WTC11 (cell line): Measurements from ENCODE around the gene ANP32B. TPM values are rescaled to one million over a fixed set of nuclear protein-coding genes. Genes with fewer than 3 reads are reported as not detected.
"Not testable (repeated sequence)": the region's sequence is repeated elsewhere in the genome, so short reads cannot be mapped to it uniquely, and the experiment has no call there.

Experiments used
- ATAC-seq: fragments of 200-7000 bp; cut with Tn5 transposase; 2 replicates; pipeline ENCODE4 v1.10.0; 2021; ENCODE audit warnings: mild to moderate bottlenecking, moderate library complexity
- CTCF ChIA-PET: fragments of 300-600 bp; sonication (Branson Sonifier 250); formaldehyde crosslinking; loops from one replicate; lab custom pipeline; 2021; ENCODE audit warnings: antibody characterized with exemption; lab: Charles Lee
- POLR2A ChIA-PET: fragments of 350-600 bp; sonication (Branson Sonifier 250); formaldehyde crosslinking; loops from one replicate; lab custom pipeline; 2021; ENCODE audit warnings: antibody characterized with exemption; lab: Charles Lee
- DNase-seq: peaks from one replicate; pipeline ENCODE4 v3.0.0; 2021; ENCODE audit warnings: low spot score
- H3K27ac Mint-ChIP-seq: 2 replicates; pipeline ENCODE4 v1.8.0; 2021; ENCODE audit warnings: mixed read lengths
- H3K27me3 Mint-ChIP-seq: 2 replicates; pipeline ENCODE4 v1.8.0; 2021; ENCODE audit warnings: low read depth, mild to moderate bottlenecking, moderate library complexity, mixed read lengths
- H3K36me3 Mint-ChIP-seq: 2 replicates; pipeline ENCODE4 v1.8.0; 2021; ENCODE audit warnings: mixed read lengths
- H3K4me1 Mint-ChIP-seq: 2 replicates; pipeline ENCODE4 v1.8.0; 2022; ENCODE audit warnings: mixed read lengths
- H3K4me3 Mint-ChIP-seq: 2 replicates; pipeline ENCODE4 v1.8.0; 2021; ENCODE audit warnings: mild to moderate bottlenecking, moderate library complexity, mixed read lengths
- H3K9me3 Mint-ChIP-seq: 2 replicates; pipeline ENCODE4 v1.8.0; 2021; ENCODE audit warnings: mixed read lengths
- FOXK1 ChIP-seq: sonication (generic); formaldehyde crosslinking; IDR thresholded peaks from 2 replicates; pipeline ENCODE4 v1.8.0; 2022; ENCODE audit warnings: mild to moderate bottlenecking, moderate library complexity, missing genetic modification reagents
- FOXP1 ChIP-seq: sonication (generic); formaldehyde crosslinking; IDR thresholded peaks from 2 replicates; pipeline ENCODE4 v1.8.0; 2022; ENCODE audit warnings: missing genetic modification reagents, mild to moderate bottlenecking, moderate library complexity, borderline replicate concordance
- GTF2I ChIP-seq: fragments of 250-450 bp; sonication (Bioruptor Pico); conservative IDR thresholded peaks from 2 replicates; pipeline ENCODE4 v1.4.0; 2021; ENCODE audit warnings: mild to moderate bottlenecking
- JAZF1 ChIP-seq: fragments of 250-450 bp; sonication (Bioruptor Pico); IDR thresholded peaks from 2 replicates; pipeline ENCODE4 v1.9.0; 2021; ENCODE audit warnings: moderate library complexity, mild to moderate bottlenecking, inconsistent platforms
- JUN ChIP-seq: sonication (generic); formaldehyde crosslinking; IDR thresholded peaks from 2 replicates; pipeline ENCODE4 v1.8.0; 2023; ENCODE audit warnings: mild to moderate bottlenecking, missing genetic modification reagents
- MXD4 ChIP-seq: fragments of 250-450 bp; sonication (Bioruptor Pico); IDR thresholded peaks from 2 replicates; pipeline ENCODE4 v1.8.0; 2021; ENCODE audit warnings: mild to moderate bottlenecking, moderate library complexity, borderline replicate concordance
- NR2C2 ChIP-seq: sonication (generic); formaldehyde crosslinking; IDR thresholded peaks from 2 replicates; pipeline ENCODE4 v1.8.0; 2022; ENCODE audit warnings: mild to moderate bottlenecking, missing genetic modification reagents
- RELA ChIP-seq: sonication (generic); formaldehyde crosslinking; IDR thresholded peaks from 2 replicates; pipeline ENCODE4 v1.8.1; 2022; ENCODE audit warnings: missing genetic modification reagents, mild to moderate bottlenecking, borderline replicate concordance
- SMAD4 ChIP-seq: sonication (generic); formaldehyde crosslinking; IDR thresholded peaks from 2 replicates; pipeline ENCODE4 v1.8.0; 2022; ENCODE audit warnings: mild to moderate bottlenecking, missing genetic modification reagents
- TCF7 ChIP-seq: sonication (generic); formaldehyde crosslinking; IDR thresholded peaks from 2 replicates; pipeline ENCODE4 v1.8.0; 2022; ENCODE audit warnings: mild to moderate bottlenecking, low read depth, missing genetic modification reagents, moderate library complexity
- TEAD1 ChIP-seq: sonication (generic); formaldehyde crosslinking; IDR thresholded peaks from 2 replicates; pipeline ENCODE4 v1.8.0; 2022; ENCODE audit warnings: mild to moderate bottlenecking, missing genetic modification reagents
- TEAD4 ChIP-seq: sonication (generic); formaldehyde crosslinking; IDR thresholded peaks from 2 replicates; pipeline ENCODE4 v1.8.0; 2022; ENCODE audit warnings: mild to moderate bottlenecking, missing genetic modification reagents
- ZBTB21 ChIP-seq: sonication (generic); formaldehyde crosslinking; IDR thresholded peaks from 2 replicates; pipeline ENCODE4 v1.8.1; 2023; ENCODE audit warnings: mild to moderate bottlenecking, missing genetic modification reagents, borderline replicate concordance
- ZNF138 ChIP-seq: sonication (generic); formaldehyde crosslinking; conservative IDR thresholded peaks from 2 replicates; pipeline ENCODE4 v1.8.1; 2022; ENCODE audit warnings: mild to moderate bottlenecking, moderate library complexity, missing genetic modification reagents
- ZNF317 ChIP-seq: sonication (generic); formaldehyde crosslinking; IDR thresholded peaks from 2 replicates; pipeline ENCODE4 v1.8.1; 2023; ENCODE audit warnings: low read depth, mild to moderate bottlenecking, moderate library complexity, missing genetic modification reagents, borderline replicate concordance
- ZNF396 ChIP-seq: fragments of 250-450 bp; sonication (Bioruptor Pico); IDR thresholded peaks from 2 replicates; pipeline ENCODE4 v1.8.0; 2021; ENCODE audit warnings: mild to moderate bottlenecking, moderate library complexity, borderline replicate concordance
- ZNF423 ChIP-seq: fragments of 250-450 bp; sonication (Bioruptor Pico); IDR thresholded peaks from 2 replicates; pipeline ENCODE4 v2.1.2; 2022; ENCODE audit warnings: mild to moderate bottlenecking, moderate library complexity
- total RNA-seq: library from RNA; stranded (reverse); gene quantifications from 3 replicates; pipeline ENCODE4 v1.2.3, GENCODE V29; 2021
- TF ChIP-seq, protein P1 (sequence below): fragments of 250-450 bp; sonication (Bioruptor Pico); IDR thresholded peaks from 2 replicates; pipeline ENCODE4 v1.9.0; 2021; ENCODE audit warnings: moderate library complexity, mild to moderate bottlenecking, inconsistent platforms, borderline replicate concordance
- TF ChIP-seq, protein P2 (sequence below): sonication (generic); formaldehyde crosslinking; IDR thresholded peaks from 2 replicates; pipeline ENCODE4 v1.8.1; 2022; ENCODE audit warnings: low read depth, mild to moderate bottlenecking, moderate library complexity, missing genetic modification reagents, borderline replicate concordance
- TF ChIP-seq, protein P3 (sequence below): sonication (generic); formaldehyde crosslinking; IDR thresholded peaks from 2 replicates; pipeline ENCODE4 v1.8.1; 2023; ENCODE audit warnings: mild to moderate bottlenecking, missing genetic modification reagents
- TF ChIP-seq, protein P4 (sequence below): sonication (generic); formaldehyde crosslinking; conservative IDR thresholded peaks from 2 replicates; pipeline ENCODE4 v1.8.1; 2022; ENCODE audit warnings: mild to moderate bottlenecking, missing genetic modification reagents
- TF ChIP-seq, protein P5 (sequence below): sonication (generic); formaldehyde crosslinking; IDR thresholded peaks from 2 replicates; pipeline ENCODE4 v1.8.0; 2022; ENCODE audit warnings: mild to moderate bottlenecking, missing genetic modification reagents
- TF ChIP-seq, protein P6 (sequence below): sonication (generic); formaldehyde crosslinking; IDR thresholded peaks from 2 replicates; pipeline ENCODE4 v1.8.1; 2022; ENCODE audit warnings: missing genetic modification reagents, borderline replicate concordance
- TF ChIP-seq, protein P7 (sequence below): sonication (generic); formaldehyde crosslinking; IDR thresholded peaks from 2 replicates; pipeline ENCODE4 v1.8.1; 2023; ENCODE audit warnings: mild to moderate bottlenecking, missing genetic modification reagents, moderate library complexity

The ANP32B gene
- total RNA-seq, 1 experiment from 2014 or later: 150 TPM

DNA sequence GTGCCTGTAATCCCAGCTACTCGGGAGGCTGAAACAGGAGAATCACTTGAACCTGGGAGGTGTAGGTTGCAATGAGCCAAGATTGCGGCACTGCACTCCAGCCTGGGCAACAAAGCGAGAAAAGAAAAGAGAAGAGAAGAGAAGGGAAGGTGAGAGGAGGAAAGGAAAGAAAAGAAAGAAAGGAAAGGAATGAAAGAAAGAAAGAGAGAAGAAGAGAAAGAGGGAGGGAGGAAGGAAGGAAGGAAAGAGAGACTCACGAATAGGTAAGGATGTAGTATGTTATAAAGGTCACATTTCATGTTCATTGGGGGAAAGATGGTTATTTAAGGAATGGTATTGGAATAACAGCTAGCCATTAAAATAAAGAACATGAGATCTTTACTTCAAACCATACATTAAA, 10.4 kb upstream of the ANP32B start:
- Mint-ChIP-seq H3K36me3 (no peaks in the 10 kb centered on the region), H3K27me3 (peaks cover 84% of the 10 kb centered on the region), H3K4me3 (no peak overlapping the region), H3K27ac (no peak overlapping the region), H3K9me3 (peaks cover 5% of the 10 kb centered on the region), H3K4me1 (no peaks in the 10 kb centered on the region)
- ChIA-PET POLR2A (no interaction called here), CTCF (no interaction called here)
- no peak for ATAC-seq
- DNase-seq: no peak
- TF ChIP-seq, protein P1, sequence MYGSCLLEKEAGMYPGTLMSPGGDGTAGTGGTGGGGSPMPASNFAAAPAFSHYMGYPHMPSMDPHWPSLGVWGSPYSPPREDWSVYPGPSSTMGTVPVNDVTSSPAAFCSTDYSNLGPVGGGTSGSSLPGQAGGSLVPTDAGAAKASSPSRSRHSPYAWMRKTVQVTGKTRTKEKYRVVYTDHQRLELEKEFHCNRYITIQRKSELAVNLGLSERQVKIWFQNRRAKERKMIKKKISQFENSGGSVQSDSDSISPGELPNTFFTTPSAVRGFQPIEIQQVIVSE (CRISPR knock-in tag): no peak
- no peak for TF ChIP-seq ZBTB21
- TF ChIP-seq FOXP1: no peak
- TF ChIP-seq, protein P2, sequence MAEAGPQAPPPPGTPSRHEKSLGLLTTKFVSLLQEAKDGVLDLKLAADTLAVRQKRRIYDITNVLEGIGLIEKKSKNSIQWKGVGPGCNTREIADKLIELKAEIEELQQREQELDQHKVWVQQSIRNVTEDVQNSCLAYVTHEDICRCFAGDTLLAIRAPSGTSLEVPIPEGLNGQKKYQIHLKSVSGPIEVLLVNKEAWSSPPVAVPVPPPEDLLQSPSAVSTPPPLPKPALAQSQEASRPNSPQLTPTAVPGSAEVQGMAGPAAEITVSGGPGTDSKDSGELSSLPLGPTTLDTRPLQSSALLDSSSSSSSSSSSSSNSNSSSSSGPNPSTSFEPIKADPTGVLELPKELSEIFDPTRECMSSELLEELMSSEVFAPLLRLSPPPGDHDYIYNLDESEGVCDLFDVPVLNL (CRISPR knock-in tag): no peak
- TF ChIP-seq, protein P3, sequence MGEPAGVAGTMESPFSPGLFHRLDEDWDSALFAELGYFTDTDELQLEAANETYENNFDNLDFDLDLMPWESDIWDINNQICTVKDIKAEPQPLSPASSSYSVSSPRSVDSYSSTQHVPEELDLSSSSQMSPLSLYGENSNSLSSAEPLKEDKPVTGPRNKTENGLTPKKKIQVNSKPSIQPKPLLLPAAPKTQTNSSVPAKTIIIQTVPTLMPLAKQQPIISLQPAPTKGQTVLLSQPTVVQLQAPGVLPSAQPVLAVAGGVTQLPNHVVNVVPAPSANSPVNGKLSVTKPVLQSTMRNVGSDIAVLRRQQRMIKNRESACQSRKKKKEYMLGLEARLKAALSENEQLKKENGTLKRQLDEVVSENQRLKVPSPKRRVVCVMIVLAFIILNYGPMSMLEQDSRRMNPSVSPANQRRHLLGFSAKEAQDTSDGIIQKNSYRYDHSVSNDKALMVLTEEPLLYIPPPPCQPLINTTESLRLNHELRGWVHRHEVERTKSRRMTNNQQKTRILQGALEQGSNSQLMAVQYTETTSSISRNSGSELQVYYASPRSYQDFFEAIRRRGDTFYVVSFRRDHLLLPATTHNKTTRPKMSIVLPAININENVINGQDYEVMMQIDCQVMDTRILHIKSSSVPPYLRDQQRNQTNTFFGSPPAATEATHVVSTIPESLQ (CRISPR knock-in tag): no peak
- TF ChIP-seq ZNF423 (CRISPR knock-in tag): no peak
- TF ChIP-seq FOXK1 (CRISPR knock-in tag): no peak
- TF ChIP-seq ZNF396: no peak

DNA sequence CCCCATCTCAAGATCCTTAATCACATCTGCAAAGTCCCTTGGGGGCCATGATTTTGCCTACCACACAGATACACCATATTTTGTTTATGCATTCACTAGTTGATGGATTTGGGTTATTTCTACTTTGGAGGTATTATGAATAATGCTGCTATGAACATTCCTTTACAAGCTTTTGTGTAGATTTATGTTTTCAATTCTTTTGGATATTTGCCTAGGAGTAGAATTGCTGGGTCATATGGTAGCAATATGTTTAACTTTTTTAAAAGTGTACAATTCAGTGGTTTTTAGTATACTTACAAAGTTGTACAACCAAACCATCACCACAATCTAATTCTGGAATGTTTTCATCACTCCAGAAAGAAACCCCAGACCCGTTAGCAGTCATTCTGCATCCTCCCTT, 7.8 kb upstream of the ANP32B start:
- ATAC-seq (no peak), DNase-seq (no peak)
- H3K27me3 Mint-ChIP-seq: peaks cover 97% of the 10 kb centered on the region
- no peaks in the 10 kb centered on the region for H3K36me3 Mint-ChIP-seq
- H3K4me3 Mint-ChIP-seq: no peak overlapping the region
- peaks cover 5% of the 10 kb centered on the region for H3K9me3 Mint-ChIP-seq
- H3K27ac Mint-ChIP-seq: no peak overlapping the region
- CTCF ChIA-PET: no interaction called here
- TF ChIP-seq, protein P4, sequence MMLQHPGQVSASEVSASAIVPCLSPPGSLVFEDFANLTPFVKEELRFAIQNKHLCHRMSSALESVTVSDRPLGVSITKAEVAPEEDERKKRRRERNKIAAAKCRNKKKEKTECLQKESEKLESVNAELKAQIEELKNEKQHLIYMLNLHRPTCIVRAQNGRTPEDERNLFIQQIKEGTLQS (CRISPR knock-in tag): no peak
- no peak for TF ChIP-seq JUN (CRISPR knock-in tag)
- no peak for TF ChIP-seq ZBTB21
- TF ChIP-seq ZNF423 (CRISPR knock-in tag): no peak
- TF ChIP-seq MXD4 (CRISPR knock-in tag): no peak
- TF ChIP-seq, protein P5, sequence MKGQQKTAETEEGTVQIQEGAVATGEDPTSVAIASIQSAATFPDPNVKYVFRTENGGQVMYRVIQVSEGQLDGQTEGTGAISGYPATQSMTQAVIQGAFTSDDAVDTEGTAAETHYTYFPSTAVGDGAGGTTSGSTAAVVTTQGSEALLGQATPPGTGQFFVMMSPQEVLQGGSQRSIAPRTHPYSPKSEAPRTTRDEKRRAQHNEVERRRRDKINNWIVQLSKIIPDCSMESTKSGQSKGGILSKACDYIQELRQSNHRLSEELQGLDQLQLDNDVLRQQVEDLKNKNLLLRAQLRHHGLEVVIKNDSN (CRISPR knock-in tag): no peak
- no peak for TF ChIP-seq RELA (CRISPR knock-in tag)
- no peak for TF ChIP-seq GTF2I (CRISPR knock-in tag)
- TF ChIP-seq ZNF138 (CRISPR knock-in tag): no peak
- TF ChIP-seq TEAD1 (CRISPR knock-in tag): no peak
- no peak for TF ChIP-seq SMAD4
- TF ChIP-seq NR2C2 (CRISPR knock-in tag): no peak
- no peak for TF ChIP-seq TEAD4
- TF ChIP-seq JAZF1 (CRISPR knock-in tag): no peak
- no peak for TF ChIP-seq ZNF317 (CRISPR knock-in tag)
- no peak for TF ChIP-seq TCF7 (CRISPR knock-in tag)
- TF ChIP-seq, protein P6, sequence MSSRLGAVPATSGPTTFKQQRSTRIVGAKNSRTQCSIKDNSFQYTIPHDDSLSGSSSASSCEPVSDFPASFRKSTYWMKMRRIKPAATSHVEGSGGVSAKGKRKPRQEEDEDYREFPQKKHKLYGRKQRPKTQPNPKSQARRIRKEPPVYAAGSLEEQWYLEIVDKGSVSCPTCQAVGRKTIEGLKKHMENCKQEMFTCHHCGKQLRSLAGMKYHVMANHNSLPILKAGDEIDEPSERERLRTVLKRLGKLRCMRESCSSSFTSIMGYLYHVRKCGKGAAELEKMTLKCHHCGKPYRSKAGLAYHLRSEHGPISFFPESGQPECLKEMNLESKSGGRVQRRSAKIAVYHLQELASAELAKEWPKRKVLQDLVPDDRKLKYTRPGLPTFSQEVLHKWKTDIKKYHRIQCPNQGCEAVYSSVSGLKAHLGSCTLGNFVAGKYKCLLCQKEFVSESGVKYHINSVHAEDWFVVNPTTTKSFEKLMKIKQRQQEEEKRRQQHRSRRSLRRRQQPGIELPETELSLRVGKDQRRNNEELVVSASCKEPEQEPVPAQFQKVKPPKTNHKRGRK (CRISPR knock-in tag): no peak
- TF ChIP-seq, protein P7, sequence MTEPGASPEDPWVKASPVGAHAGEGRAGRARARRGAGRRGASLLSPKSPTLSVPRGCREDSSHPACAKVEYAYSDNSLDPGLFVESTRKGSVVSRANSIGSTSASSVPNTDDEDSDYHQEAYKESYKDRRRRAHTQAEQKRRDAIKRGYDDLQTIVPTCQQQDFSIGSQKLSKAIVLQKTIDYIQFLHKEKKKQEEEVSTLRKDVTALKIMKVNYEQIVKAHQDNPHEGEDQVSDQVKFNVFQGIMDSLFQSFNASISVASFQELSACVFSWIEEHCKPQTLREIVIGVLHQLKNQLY (CRISPR knock-in tag): no peak
- H3K4me1 Mint-ChIP-seq: no peaks in the 10 kb centered on the region
- POLR2A ChIA-PET: no interaction called here

DNA sequence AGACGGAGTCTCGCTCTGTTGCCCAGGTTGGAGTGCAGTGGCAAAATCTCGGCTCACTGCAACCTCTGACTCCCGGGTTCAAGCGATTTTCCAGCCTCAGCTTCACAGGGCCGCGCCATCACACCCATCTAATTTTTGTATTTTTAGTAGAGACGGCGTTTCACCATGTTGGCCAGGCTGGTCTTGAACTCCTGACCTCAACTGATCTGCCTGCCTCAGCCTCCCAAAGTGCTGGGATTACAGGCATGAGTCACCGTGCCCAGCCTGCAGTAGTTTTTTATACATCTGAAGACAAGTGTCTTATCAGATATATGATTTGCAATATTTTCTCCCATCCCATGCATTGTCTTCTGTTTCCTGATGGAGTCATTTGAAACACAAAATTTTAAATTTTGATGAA, 6.5 kb upstream of the ANP32B start:
- ATAC-seq, POLR2A ChIA-PET, DNase-seq, H3K36me3 Mint-ChIP-seq, H3K4me3 Mint-ChIP-seq, H3K27ac Mint-ChIP-seq, H3K9me3 Mint-ChIP-seq, CTCF ChIA-PET, H3K4me1 Mint-ChIP-seq: not testable (repeated sequence)
- H3K27me3 Mint-ChIP-seq: peaks cover 100% of the 10 kb centered on the region
